ENCODE data around the gene ARHGAP6.

DNA sequence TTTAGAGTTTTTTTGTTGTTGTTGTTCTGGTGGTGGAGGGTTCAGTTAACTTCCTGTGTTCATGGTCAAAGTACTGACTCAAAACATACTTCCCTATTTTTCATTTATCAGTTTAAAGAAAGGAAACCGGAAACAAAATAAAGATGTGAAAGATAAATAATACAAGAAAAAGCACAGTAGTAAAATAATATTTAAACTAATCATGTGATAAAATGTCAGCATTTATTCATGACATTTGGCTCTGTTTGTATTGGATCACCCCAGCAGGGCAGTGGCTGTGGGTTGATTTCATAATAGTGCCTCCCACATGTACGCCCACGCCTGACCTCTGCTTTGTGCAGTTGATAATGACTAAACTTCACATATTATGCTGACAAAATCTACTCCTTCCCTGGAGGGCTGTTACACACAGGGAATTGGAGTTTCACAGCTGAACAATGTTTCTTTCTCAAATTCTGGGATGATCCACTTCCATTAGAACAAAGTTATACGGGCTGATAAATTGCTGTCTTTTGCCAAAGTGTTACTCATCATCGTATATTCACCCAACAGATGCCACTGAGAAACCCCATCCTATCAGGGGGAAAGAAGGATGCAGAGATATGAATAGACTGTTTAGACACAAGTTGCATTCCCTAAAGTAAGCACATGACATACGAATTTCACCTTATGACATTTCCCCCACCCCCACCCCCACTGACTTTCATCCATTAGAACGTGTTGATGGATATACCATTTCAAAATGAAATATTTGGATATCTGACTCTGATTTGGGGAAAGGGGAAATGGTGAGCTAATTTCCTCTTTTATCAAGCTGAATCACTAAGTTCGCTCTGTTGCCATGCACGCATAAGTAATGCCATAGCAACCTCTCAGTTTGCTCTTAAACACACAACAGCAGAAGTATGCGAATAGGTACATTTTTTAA is 324.2 kb downstream of the ARHGAP6 start:
- TF ChIP-seq, protein P1, sequence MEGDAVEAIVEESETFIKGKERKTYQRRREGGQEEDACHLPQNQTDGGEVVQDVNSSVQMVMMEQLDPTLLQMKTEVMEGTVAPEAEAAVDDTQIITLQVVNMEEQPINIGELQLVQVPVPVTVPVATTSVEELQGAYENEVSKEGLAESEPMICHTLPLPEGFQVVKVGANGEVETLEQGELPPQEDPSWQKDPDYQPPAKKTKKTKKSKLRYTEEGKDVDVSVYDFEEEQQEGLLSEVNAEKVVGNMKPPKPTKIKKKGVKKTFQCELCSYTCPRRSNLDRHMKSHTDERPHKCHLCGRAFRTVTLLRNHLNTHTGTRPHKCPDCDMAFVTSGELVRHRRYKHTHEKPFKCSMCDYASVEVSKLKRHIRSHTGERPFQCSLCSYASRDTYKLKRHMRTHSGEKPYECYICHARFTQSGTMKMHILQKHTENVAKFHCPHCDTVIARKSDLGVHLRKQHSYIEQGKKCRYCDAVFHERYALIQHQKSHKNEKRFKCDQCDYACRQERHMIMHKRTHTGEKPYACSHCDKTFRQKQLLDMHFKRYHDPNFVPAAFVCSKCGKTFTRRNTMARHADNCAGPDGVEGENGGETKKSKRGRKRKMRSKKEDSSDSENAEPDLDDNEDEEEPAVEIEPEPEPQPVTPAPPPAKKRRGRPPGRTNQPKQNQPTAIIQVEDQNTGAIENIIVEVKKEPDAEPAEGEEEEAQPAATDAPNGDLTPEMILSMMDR (IDR thresholded peaks at IDR 0.05): no peak
- TF ChIP-seq POLR2A (IDR thresholded peaks at IDR 0.05): no peak
